Esophagus muscularis mucosa (tissue), 3 donors: Measurements from ENCODE around the gene DNAJB13.

ENCODE experiments used
- CTCF ChIP-seq, 3 experiments: fragments of 200-600 bp in 2 of 3; fragments of 450-650 bp in 1 of 3; sonication (generic) in 2 of 3; IDR thresholded peaks; one replicate each; pipeline ENCODE4 v1.5.1; 2017 to 2019; ENCODE audit warnings: antibody characterized with exemption in 3 of 3, mild to moderate bottlenecking in 2 of 3, moderate library complexity in 1 of 3
- EP300 ChIP-seq: sonication (generic); formaldehyde crosslinking; IDR thresholded peaks from one replicate; pipeline ENCODE4 v1.6.1; 2017; ENCODE audit warnings: antibody characterized with exemption

- no peak for TF ChIP-seq EP300
- no peak for TF ChIP-seq CTCF (IDR thresholded peaks at IDR 0.05)
These were observed 6.2 kb downstream of the DNAJB13 start for GRCh38 chr11:73956876-73957653.
